KMS-11 (cell line): ENCODE measurements around the gene OR4P4.

Source experiments
- H2AFZ ChIP-seq: fragments of 200-600 bp; sonication (generic); 2 replicates; pipeline ENCODE4 v1.6.1; 2016; ENCODE audit warnings: antibody characterized with exemption, mixed run types, low read depth
- H3K27ac ChIP-seq: fragments of 200-600 bp; sonication (generic); 2 replicates; pipeline ENCODE4 v1.6.1; 2016; ENCODE audit warnings: mild to moderate bottlenecking, mixed run types
- H3K27me3 ChIP-seq: fragments of 200-600 bp; sonication (generic); 2 replicates; pipeline ENCODE4 v1.6.1; 2017; ENCODE audit warnings: mild to moderate bottlenecking, low read depth, mixed run types, moderate library complexity; ENCODE audit not compliant: insufficient read depth
- H3K36me3 ChIP-seq: fragments of 200-600 bp; sonication (generic); 2 replicates; pipeline ENCODE4 v1.6.1; 2017; ENCODE audit warnings: mild to moderate bottlenecking, mixed run types; ENCODE audit not compliant: insufficient read depth
- H3K4me1 ChIP-seq: fragments of 200-600 bp; sonication (generic); 2 replicates; pipeline ENCODE4 v1.6.1; 2016; ENCODE audit warnings: mild to moderate bottlenecking, low read depth, mixed run types; ENCODE audit not compliant: poor library complexity, severe bottlenecking
- H3K4me2 ChIP-seq: fragments of 200-600 bp; sonication (generic); 2 replicates; pipeline ENCODE4 v1.7.0; 2016; ENCODE audit warnings: mild to moderate bottlenecking, mixed run types
- H3K4me3 ChIP-seq: fragments of 200-600 bp; sonication (generic); IDR thresholded peaks from 2 replicates; pipeline ENCODE4 v1.6.1; 2017; ENCODE audit warnings: low read depth, low read length, mixed read lengths; ENCODE audit not compliant: insufficient read depth
- H3K79me2 ChIP-seq: fragments of 200-600 bp; sonication (generic); 2 replicates; pipeline ENCODE4 v1.6.1; 2016; ENCODE audit warnings: low read depth, mixed run types; ENCODE audit not compliant: insufficient read depth
- H3K9ac ChIP-seq: fragments of 200-600 bp; sonication (generic); 2 replicates; pipeline ENCODE4 v1.6.1; 2016; ENCODE audit warnings: mild to moderate bottlenecking, mixed run types
- H4K20me1 ChIP-seq: fragments of 200-600 bp; sonication (generic); 2 replicates; pipeline ENCODE4 v1.6.1; 2016; ENCODE audit warnings: mild to moderate bottlenecking, mixed run types; ENCODE audit not compliant: insufficient read depth
- TF ChIP-seq, protein P1 (sequence below): fragments of 200-600 bp; sonication (generic); conservative IDR thresholded peaks from 2 replicates; pipeline ENCODE4 v1.6.1; 2017; ENCODE audit warnings: low read depth, mild to moderate bottlenecking, antibody characterized with exemption, low read length, moderate library complexity, mixed read lengths

Gene OR4P4

DNA sequence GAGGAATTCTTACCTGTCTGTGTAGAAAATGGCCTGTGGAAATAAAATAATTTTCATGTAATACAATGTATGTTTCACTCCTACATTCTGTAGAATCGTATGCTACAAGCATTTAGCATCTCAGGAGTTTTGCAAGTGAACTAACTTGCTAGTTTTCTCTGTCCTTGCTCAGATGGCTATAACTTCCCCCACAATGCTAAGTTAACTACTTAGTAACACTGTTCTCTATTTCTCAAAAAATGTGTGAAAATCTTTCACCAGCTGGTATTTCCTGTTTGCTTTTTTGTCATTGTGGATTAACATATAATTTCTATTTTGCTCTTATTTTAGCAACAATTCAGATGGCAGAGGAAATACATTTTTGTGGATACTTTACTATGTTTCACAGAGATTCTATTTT, 17.6 kb downstream of the OR4P4 start:
- Histone ChIP-seq H2AFZ (no peak overlapping the region), H3K9ac (no peak overlapping the region), H3K27me3 (no peaks in the 10 kb centered on the region), H3K27ac (no peak overlapping the region), H3K4me1 (no peaks in the 10 kb centered on the region), H3K79me2 (no peaks in the 10 kb centered on the region), H3K36me3 (no peaks in the 10 kb centered on the region), H4K20me1 (no peaks in the 10 kb centered on the region), H3K4me3 (no peak overlapping the region), H3K4me2 (no peak overlapping the region)
- TF ChIP-seq, protein P1, sequence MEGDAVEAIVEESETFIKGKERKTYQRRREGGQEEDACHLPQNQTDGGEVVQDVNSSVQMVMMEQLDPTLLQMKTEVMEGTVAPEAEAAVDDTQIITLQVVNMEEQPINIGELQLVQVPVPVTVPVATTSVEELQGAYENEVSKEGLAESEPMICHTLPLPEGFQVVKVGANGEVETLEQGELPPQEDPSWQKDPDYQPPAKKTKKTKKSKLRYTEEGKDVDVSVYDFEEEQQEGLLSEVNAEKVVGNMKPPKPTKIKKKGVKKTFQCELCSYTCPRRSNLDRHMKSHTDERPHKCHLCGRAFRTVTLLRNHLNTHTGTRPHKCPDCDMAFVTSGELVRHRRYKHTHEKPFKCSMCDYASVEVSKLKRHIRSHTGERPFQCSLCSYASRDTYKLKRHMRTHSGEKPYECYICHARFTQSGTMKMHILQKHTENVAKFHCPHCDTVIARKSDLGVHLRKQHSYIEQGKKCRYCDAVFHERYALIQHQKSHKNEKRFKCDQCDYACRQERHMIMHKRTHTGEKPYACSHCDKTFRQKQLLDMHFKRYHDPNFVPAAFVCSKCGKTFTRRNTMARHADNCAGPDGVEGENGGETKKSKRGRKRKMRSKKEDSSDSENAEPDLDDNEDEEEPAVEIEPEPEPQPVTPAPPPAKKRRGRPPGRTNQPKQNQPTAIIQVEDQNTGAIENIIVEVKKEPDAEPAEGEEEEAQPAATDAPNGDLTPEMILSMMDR, result no peak

DNA sequence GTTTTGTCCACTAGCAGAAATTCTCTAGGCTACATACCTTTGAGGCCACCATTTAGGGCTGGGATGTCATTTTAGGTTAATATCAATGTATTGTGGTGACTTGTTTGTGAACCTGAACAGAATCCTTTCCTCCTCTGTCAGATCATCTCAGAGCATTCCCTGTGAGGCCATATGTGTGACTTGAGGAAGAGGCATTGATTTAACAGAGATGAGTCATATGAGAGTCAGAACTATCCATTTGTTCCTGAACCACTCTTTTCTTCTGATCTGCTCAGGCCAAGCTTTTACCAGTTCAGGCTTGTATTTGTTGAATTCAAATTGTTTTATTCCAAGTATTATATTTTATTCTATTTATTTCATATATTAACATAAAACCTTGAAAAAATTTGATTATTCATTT, 20.2 kb downstream of the OR4P4 start:
- no peak overlapping the region for H3K27ac ChIP-seq
- no peaks in the 10 kb centered on the region for H3K79me2 ChIP-seq
- H2AFZ ChIP-seq, result no peak overlapping the region
- H3K4me2 ChIP-seq, result no peak overlapping the region
- no peaks in the 10 kb centered on the region for H4K20me1 ChIP-seq
- H3K36me3 ChIP-seq, result no peaks in the 10 kb centered on the region
- TF ChIP-seq, protein P1, result no peak
- H3K27me3 ChIP-seq, result no peaks in the 10 kb centered on the region
- no peak overlapping the region for H3K4me3 ChIP-seq
- no peak overlapping the region for H3K9ac ChIP-seq
- no peaks in the 10 kb centered on the region for H3K4me1 ChIP-seq

DNA sequence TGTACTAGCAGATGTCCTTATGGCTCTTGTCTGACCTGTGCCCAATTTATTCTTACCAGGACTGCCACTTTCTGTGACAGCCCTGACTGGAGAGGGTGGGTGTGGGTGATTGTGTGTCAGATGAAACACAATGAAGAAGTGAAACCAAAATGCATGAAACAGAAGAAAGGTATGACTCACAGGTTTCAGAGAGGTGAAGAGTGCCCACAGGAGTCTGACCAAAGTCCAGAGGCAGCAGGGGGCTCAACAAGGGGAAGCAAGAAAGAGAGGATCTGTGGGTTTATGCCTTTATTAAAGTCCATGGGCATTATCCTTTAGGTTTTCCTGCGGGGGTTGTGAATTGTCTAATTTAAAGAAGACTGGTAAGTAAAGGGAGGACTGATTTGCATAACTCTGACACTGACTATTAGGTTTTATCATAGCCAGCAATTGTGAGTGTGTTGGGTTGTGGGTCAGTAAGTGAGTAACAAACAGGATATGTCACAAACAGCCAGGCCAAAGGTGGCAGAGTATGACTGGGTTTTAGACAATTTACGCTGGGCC, 23.2 kb downstream of the OR4P4 start:
- Histone ChIP-seq H3K36me3 (no peaks in the 10 kb centered on the region), H3K27me3 (no peaks in the 10 kb centered on the region), H3K27ac (no peak overlapping the region), H3K4me1 (no peaks in the 10 kb centered on the region), H3K79me2 (no peaks in the 10 kb centered on the region), H4K20me1 (no peaks in the 10 kb centered on the region), H2AFZ (no peak overlapping the region), H3K4me2 (no peak overlapping the region), H3K4me3 (no peak overlapping the region), H3K9ac (no peak overlapping the region)
- TF ChIP-seq, protein P1, result no peak

DNA sequence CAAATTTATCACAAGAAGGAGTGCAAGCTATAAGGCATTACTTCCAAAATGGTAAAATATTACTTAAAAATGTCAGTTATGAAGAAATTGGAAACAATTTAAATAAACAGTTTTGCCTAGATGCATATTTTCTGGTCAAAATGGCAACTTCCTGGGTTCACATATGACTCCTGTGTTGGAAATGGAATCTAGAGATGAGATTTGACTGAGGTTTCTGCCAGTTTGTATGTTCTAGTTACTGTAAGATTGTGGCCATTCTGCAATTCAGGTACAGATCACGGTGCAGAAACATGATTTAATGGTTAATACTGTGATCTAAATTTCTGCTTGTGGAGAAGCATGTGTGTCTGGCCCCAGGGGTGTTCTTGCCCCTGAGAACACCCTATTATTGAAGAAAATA, 23.7 kb downstream of the OR4P4 start:
- no peak overlapping the region for H3K4me2 ChIP-seq
- no peaks in the 10 kb centered on the region for H4K20me1 ChIP-seq
- H3K36me3 ChIP-seq, result no peaks in the 10 kb centered on the region
- no peaks in the 10 kb centered on the region for H3K4me1 ChIP-seq
- H3K27me3 ChIP-seq, result no peaks in the 10 kb centered on the region
- H3K79me2 ChIP-seq, result no peaks in the 10 kb centered on the region
- no peak overlapping the region for H3K9ac ChIP-seq
- H2AFZ ChIP-seq, result no peak overlapping the region
- TF ChIP-seq, protein P1, result no peak
- H3K4me3 ChIP-seq, result no peak overlapping the region
- no peak overlapping the region for H3K27ac ChIP-seq

DNA sequence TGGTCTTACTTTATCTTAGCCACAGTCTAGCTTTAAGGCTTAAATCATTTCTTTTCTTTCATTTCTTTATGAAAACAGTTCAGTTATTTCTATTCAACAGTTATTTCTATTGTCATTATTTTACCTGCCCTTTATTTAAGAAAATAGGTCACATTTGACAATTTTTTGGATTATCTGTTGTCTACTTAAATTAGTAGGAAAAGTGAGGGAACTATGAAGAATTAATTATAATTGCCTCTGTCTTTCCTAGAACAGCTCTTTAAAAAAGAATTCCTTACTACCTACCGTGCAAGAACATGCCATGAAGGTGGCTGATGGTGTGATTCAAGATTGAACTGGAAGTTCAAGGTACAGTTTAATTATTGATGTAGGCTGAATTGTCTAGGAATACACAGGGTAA, 27.0 kb downstream of the OR4P4 start, which contains the start of gene OR4C6:
Gene OR4C6 (plus strand): TSS at position 301 of the 400 bp plus-strand sequence. CDS start 2,966 bp downstream, outside the sequence.
- H2AFZ ChIP-seq, result no peak within 1 kb of the TSS
- H3K27me3 ChIP-seq, result no peaks in the 10 kb centered on the region
- no peaks in the 10 kb centered on the region for H3K79me2 ChIP-seq
- H3K9ac ChIP-seq, result no peak within 1 kb of the TSS
- no peak within 1 kb of the TSS for H3K27ac ChIP-seq
- TF ChIP-seq, protein P1, result no peak
- no peaks in the 10 kb centered on the region for H3K4me1 ChIP-seq
- H3K36me3 ChIP-seq, result no peaks in the 10 kb centered on the region
- H3K4me3 ChIP-seq, result no peak within 1 kb of the TSS
- H4K20me1 ChIP-seq, result no peaks in the 10 kb centered on the region
- no peak within 1 kb of the TSS for H3K4me2 ChIP-seq
